A549 (cell line): ENCODE data around the gene MYO3A.

Experiments
- CBX2 ChIP-seq: fragments of 200-600 bp; sonication (generic); IDR thresholded peaks from 2 replicates; pipeline ENCODE4 v1.6.1; 2016; ENCODE audit warnings: low read depth, mild to moderate bottlenecking, borderline replicate concordance
- EHF ChIP-seq: fragments of 250-450 bp; sonication (Bioruptor Pico); IDR thresholded peaks from 2 replicates; pipeline ENCODE4 v1.5.0; 2020; ENCODE audit warnings: mild to moderate bottlenecking
- EP300 ChIP-seq, 2 experiments: fragments of >200 bp; sonication (Bioruptor Twin); formaldehyde crosslinking; IDR thresholded peaks; 2 replicates in 1 of 2; 3 replicates in 1 of 2; pipeline ENCODE4 v1.6.1; 2016 to 2017
- POLR2A ChIP-seq: IDR thresholded peaks from 2 replicates; pipeline ENCODE4 v1.6.1; 2012; ENCODE audit warnings: mild to moderate bottlenecking, low read length
- SREBF2 ChIP-seq: fragments of 450-650 bp; IDR thresholded peaks from 2 replicates; pipeline ENCODE4 v1.6.1; 2014; ENCODE audit warnings: mild to moderate bottlenecking, moderate library complexity
- USF2 ChIP-seq: fragments of 450-650 bp; IDR thresholded peaks from 2 replicates; pipeline ENCODE4 v1.6.1; 2014; ENCODE audit warnings: antibody characterized with exemption
- ZNF302 ChIP-seq: fragments of 250-450 bp; sonication (Bioruptor Pico); IDR thresholded peaks from 2 replicates; pipeline ENCODE4 v1.9.0; 2021; ENCODE audit warnings: inconsistent platforms, mild to moderate bottlenecking, moderate library complexity
- TF ChIP-seq, protein P1 (sequence below): fragments of >200 bp; sonication (Bioruptor Twin); formaldehyde crosslinking; IDR thresholded peaks from 3 replicates; pipeline ENCODE4 v1.5.1; 2016
- TF ChIP-seq, protein P2 (sequence below): IDR thresholded peaks from 2 replicates; pipeline ENCODE4 v1.6.1; 2012
- TF ChIP-seq, protein P3 (sequence below): fragments of 200-600 bp; sonication (generic); IDR thresholded peaks from 2 replicates; pipeline ENCODE4 v1.6.1; 2016; ENCODE audit warnings: antibody characterized with exemption, mild to moderate bottlenecking, moderate library complexity

DNA sequence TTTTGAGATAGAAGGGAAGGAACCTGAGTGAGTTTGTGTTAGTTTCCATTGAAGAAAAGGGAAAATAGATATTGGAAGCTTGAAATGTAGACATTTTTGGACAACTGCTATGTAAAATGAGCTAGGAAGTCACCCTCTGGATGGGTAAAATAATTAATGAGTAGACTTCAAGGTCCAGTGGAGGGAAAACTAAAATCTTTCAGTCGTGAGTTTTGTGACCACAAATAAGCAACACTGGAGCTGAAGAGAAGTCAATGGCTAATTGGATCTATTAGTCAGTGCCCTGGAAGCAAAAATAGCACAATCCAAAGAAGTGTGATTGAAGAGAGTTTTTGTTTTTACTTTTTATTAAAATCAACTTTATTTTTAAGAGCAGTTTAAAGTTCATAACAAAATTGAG lies 123.4 kb downstream of the MYO3A start:
- TF ChIP-seq, protein P1, sequence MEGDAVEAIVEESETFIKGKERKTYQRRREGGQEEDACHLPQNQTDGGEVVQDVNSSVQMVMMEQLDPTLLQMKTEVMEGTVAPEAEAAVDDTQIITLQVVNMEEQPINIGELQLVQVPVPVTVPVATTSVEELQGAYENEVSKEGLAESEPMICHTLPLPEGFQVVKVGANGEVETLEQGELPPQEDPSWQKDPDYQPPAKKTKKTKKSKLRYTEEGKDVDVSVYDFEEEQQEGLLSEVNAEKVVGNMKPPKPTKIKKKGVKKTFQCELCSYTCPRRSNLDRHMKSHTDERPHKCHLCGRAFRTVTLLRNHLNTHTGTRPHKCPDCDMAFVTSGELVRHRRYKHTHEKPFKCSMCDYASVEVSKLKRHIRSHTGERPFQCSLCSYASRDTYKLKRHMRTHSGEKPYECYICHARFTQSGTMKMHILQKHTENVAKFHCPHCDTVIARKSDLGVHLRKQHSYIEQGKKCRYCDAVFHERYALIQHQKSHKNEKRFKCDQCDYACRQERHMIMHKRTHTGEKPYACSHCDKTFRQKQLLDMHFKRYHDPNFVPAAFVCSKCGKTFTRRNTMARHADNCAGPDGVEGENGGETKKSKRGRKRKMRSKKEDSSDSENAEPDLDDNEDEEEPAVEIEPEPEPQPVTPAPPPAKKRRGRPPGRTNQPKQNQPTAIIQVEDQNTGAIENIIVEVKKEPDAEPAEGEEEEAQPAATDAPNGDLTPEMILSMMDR: no peak
- TF ChIP-seq EP300 (IDR thresholded peaks at IDR 0.05) (no peak), SREBF2 (no peak), ZNF302 (CRISPR knock-in tag) (no peak), EHF (no peak), USF2 (no peak), POLR2A (no peak), CBX2 (no peak)
- TF ChIP-seq, protein P2, sequence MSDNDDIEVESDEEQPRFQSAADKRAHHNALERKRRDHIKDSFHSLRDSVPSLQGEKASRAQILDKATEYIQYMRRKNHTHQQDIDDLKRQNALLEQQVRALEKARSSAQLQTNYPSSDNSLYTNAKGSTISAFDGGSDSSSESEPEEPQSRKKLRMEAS: no peak
- TF ChIP-seq, protein P3, sequence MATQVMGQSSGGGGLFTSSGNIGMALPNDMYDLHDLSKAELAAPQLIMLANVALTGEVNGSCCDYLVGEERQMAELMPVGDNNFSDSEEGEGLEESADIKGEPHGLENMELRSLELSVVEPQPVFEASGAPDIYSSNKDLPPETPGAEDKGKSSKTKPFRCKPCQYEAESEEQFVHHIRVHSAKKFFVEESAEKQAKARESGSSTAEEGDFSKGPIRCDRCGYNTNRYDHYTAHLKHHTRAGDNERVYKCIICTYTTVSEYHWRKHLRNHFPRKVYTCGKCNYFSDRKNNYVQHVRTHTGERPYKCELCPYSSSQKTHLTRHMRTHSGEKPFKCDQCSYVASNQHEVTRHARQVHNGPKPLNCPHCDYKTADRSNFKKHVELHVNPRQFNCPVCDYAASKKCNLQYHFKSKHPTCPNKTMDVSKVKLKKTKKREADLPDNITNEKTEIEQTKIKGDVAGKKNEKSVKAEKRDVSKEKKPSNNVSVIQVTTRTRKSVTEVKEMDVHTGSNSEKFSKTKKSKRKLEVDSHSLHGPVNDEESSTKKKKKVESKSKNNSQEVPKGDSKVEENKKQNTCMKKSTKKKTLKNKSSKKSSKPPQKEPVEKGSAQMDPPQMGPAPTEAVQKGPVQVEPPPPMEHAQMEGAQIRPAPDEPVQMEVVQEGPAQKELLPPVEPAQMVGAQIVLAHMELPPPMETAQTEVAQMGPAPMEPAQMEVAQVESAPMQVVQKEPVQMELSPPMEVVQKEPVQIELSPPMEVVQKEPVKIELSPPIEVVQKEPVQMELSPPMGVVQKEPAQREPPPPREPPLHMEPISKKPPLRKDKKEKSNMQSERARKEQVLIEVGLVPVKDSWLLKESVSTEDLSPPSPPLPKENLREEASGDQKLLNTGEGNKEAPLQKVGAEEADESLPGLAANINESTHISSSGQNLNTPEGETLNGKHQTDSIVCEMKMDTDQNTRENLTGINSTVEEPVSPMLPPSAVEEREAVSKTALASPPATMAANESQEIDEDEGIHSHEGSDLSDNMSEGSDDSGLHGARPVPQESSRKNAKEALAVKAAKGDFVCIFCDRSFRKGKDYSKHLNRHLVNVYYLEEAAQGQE: no peak
